ENCODE data around the gene PRKCH.

DNA sequence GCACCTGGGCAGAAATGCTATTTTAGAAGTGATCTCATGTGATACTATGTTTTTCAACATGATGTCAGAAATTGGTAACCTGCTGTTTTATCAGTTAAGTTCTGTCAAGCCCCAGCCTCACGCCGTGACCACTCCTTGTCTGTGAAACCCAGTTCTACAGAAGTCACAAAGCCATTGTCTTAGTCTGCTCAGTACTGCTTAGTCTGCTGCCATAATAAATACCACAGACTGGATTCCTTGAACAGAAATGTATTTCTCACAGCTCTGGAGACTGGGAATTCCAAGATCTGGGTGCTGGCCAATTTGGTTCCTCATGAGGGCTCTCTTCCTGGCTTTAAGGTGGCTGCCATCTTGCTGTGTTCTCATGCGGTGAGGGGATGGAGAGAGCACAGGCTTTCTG is 176.9 kb downstream of the PRKCH start:
- TF ChIP-seq, protein P1, sequence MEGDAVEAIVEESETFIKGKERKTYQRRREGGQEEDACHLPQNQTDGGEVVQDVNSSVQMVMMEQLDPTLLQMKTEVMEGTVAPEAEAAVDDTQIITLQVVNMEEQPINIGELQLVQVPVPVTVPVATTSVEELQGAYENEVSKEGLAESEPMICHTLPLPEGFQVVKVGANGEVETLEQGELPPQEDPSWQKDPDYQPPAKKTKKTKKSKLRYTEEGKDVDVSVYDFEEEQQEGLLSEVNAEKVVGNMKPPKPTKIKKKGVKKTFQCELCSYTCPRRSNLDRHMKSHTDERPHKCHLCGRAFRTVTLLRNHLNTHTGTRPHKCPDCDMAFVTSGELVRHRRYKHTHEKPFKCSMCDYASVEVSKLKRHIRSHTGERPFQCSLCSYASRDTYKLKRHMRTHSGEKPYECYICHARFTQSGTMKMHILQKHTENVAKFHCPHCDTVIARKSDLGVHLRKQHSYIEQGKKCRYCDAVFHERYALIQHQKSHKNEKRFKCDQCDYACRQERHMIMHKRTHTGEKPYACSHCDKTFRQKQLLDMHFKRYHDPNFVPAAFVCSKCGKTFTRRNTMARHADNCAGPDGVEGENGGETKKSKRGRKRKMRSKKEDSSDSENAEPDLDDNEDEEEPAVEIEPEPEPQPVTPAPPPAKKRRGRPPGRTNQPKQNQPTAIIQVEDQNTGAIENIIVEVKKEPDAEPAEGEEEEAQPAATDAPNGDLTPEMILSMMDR (IDR thresholded peaks at IDR 0.05), result no peak
- no peak for TF ChIP-seq POLR2A (IDR thresholded peaks at IDR 0.05)

Measured in esophagus squamous epithelium (tissue), 4 donors.